DOHH2 (cell line): ENCODE results near the gene ST14.

Experiments
- CTCF ChIP-seq: fragments of 200-600 bp; sonication (generic); IDR thresholded peaks from one replicate; pipeline ENCODE4 v1.5.1; 2014; ENCODE audit warnings: antibody characterized with exemption, mild to moderate bottlenecking, low read depth, low read length; ENCODE audit not compliant: poor library complexity, severe bottlenecking
- EZH2phosphoT487 ChIP-seq: fragments of 200-600 bp; sonication (generic); IDR thresholded peaks from 2 replicates; pipeline ENCODE4 v1.6.1; 2017; ENCODE audit warnings: borderline replicate concordance, mild to moderate bottlenecking, antibody characterized with exemption, low read length, moderate library complexity, mixed read lengths

- TF ChIP-seq CTCF (no peak), EZH2phosphoT487 (no peak)
Measured at GRCh38 chr11:130241713-130242112, 82.1 kb downstream of the ST14 start.
